ENCODE data around the gene RUNX2. TPM values are rescaled to one million over a fixed set of nuclear protein-coding genes. Genes with fewer than 3 reads are reported as not detected.
A peak's percentile ranks its signal among the peaks of the same experiment; 100 is the strongest.

RUNX2 gene
- polyA plus RNA-seq, 1 donor (not counting 4 experiments of a cell fraction or from before 2014, with no cell fraction given): 1.4 TPM

DNA sequence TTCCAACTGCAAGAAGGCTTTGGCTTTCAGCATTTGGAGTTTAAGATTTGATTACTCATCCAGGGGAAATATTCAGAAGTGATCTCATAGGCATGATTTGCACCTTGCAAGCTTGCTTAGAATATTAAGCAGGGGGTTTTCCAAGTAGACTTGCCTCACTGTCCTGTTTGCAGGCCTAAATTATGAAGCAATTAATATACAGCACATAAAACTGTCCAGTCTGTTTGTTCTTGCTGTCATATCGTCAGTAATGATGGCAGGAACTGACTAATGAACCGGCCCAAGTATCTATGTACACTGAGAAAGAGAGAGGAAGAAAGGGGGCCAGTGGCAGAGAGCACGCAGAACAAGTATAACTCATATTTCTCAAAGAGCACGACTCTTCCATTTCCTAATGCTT lies 262.1 kb downstream of the RUNX2 start:
- no peaks in the 10 kb centered on the region for H3K9me3 ChIP-seq (ENCODE audit: control insufficient read depth, low read depth, low read length)
- no peak overlapping the region for H2AFZ ChIP-seq (ENCODE audit: control insufficient read depth, low read length)
- FAIRE-seq (peak; percentile 80), DNase-seq (ENCODE audit: low read depth, low spot score) (peak; percentile 80)
- peaks cover 54% of the 10 kb centered on the region for H3K4me1 ChIP-seq (ENCODE audit: control insufficient read depth, extremely low read depth, insufficient read depth, low read length)
- no peaks in the 10 kb centered on the region for H4K20me1 ChIP-seq (ENCODE audit: control insufficient read depth, extremely low read depth, insufficient read depth, low read length)
- peak overlapping the region; percentile 74 for H3K9ac ChIP-seq (ENCODE audit: control insufficient read depth, extremely low read depth, insufficient read depth, low read length)
- peak overlapping the region; percentile 45 for H3K4me2 ChIP-seq (ENCODE audit: control insufficient read depth, extremely low read depth, insufficient read depth, low read depth, low read length)
- no peaks in the 10 kb centered on the region for H3K9me1 ChIP-seq (ENCODE audit: control insufficient read depth, extremely low read depth, insufficient read depth, low read length)
- dilution Hi-C loops (cut with MboI; ENCODE audit: extremely low pct_ligation_motif_present, low sequenced_read_pairs): no loop called here
- H3K79me2 ChIP-seq (ENCODE audit: control insufficient read depth, insufficient read depth, low read length): no peaks in the 10 kb centered on the region
- TF ChIP-seq EZH2 (IDR thresholded peaks at IDR 0.05; ENCODE audit: low read length): no peak
- TF ChIP-seq, protein P1, sequence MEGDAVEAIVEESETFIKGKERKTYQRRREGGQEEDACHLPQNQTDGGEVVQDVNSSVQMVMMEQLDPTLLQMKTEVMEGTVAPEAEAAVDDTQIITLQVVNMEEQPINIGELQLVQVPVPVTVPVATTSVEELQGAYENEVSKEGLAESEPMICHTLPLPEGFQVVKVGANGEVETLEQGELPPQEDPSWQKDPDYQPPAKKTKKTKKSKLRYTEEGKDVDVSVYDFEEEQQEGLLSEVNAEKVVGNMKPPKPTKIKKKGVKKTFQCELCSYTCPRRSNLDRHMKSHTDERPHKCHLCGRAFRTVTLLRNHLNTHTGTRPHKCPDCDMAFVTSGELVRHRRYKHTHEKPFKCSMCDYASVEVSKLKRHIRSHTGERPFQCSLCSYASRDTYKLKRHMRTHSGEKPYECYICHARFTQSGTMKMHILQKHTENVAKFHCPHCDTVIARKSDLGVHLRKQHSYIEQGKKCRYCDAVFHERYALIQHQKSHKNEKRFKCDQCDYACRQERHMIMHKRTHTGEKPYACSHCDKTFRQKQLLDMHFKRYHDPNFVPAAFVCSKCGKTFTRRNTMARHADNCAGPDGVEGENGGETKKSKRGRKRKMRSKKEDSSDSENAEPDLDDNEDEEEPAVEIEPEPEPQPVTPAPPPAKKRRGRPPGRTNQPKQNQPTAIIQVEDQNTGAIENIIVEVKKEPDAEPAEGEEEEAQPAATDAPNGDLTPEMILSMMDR (optimal IDR thresholded peaks at IDR 0.05 in 1 of 3, IDR thresholded peaks at IDR 0.05 in 1 of 3, conservative IDR thresholded peaks at IDR 0.05 in 1 of 3; ENCODE audit: extremely low read depth in 1 of 3, insufficient read depth in 2 of 3, low read length in 3 of 3): no peak
- H3K36me3 ChIP-seq (ENCODE audit: control insufficient read depth in 2 of 2, extremely low read depth in 1 of 2, insufficient read depth in 2 of 2, low read length in 2 of 2): no peaks in the 10 kb centered on the region
- no peaks in the 10 kb centered on the region for H3K27me3 ChIP-seq (ENCODE audit: control insufficient read depth, extremely low read depth, insufficient read depth, low read length)
- H3K27ac ChIP-seq (ENCODE audit: control insufficient read depth, insufficient read depth, low read length): peak overlapping the region; percentile 97
- no peak overlapping the region for H3K4me3 ChIP-seq (ENCODE audit: control insufficient read depth in 2 of 3, extremely low read depth in 1 of 3, insufficient read depth in 2 of 3, low read depth in 1 of 3, low read length in 3 of 3)

DNA sequence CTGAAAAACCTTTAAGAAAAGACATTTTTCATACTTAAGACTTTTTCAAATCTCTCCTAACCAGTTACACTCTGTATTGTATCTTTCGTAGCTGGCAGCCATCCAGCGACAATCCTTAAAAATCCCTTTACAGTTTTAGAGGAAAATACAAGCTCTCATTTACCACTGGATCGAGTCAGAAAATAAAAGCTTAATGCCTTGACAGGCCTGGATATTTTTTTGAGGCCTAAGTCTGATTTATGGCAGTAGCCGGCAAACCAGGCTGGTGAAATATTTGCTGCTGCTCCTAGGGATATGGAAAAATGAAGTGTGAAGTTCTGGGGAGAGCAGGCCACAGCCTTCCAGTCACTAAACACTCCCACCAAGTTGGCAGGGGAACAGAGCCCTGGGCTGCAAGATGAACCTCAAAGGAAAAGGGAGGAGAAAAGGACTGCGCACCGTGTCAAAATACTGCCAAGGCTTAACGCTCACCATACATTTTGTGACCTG lies 262.6 kb downstream of the RUNX2 start:
- H3K4me2 ChIP-seq (ENCODE audit: control insufficient read depth, extremely low read depth, insufficient read depth, low read depth, low read length): peak overlapping the region; percentile 45
- H3K9ac ChIP-seq (ENCODE audit: control insufficient read depth, extremely low read depth, insufficient read depth, low read length): peak overlapping the region; percentile 74
- peak overlapping the region; percentile 97 for H3K27ac ChIP-seq (ENCODE audit: control insufficient read depth, insufficient read depth, low read length)
- no peak overlapping the region for H3K4me3 ChIP-seq (ENCODE audit: control insufficient read depth in 2 of 3, extremely low read depth in 1 of 3, insufficient read depth in 2 of 3, low read depth in 1 of 3, low read length in 3 of 3)
- no peak for DNase-seq (ENCODE audit: low read depth, low spot score)
- H3K27me3 ChIP-seq (ENCODE audit: control insufficient read depth, extremely low read depth, insufficient read depth, low read length): no peaks in the 10 kb centered on the region
- H4K20me1 ChIP-seq (ENCODE audit: control insufficient read depth, extremely low read depth, insufficient read depth, low read length): no peaks in the 10 kb centered on the region
- H3K79me2 ChIP-seq (ENCODE audit: control insufficient read depth, insufficient read depth, low read length): no peaks in the 10 kb centered on the region
- no peak for FAIRE-seq
- dilution Hi-C loops (cut with MboI; ENCODE audit: extremely low pct_ligation_motif_present, low sequenced_read_pairs): no loop called here
- H3K36me3 ChIP-seq (ENCODE audit: control insufficient read depth in 2 of 2, extremely low read depth in 1 of 2, insufficient read depth in 2 of 2, low read length in 2 of 2): no peaks in the 10 kb centered on the region
- no peak for TF ChIP-seq EZH2 (IDR thresholded peaks at IDR 0.05; ENCODE audit: low read length)
- TF ChIP-seq, protein P1 (optimal IDR thresholded peaks at IDR 0.05 in 1 of 3, IDR thresholded peaks at IDR 0.05 in 1 of 3, conservative IDR thresholded peaks at IDR 0.05 in 1 of 3; ENCODE audit: extremely low read depth in 1 of 3, insufficient read depth in 2 of 3, low read length in 3 of 3): no peak
- peak overlapping the region; percentile 35 for H2AFZ ChIP-seq (ENCODE audit: control insufficient read depth, low read length)
- no peaks in the 10 kb centered on the region for H3K9me1 ChIP-seq (ENCODE audit: control insufficient read depth, extremely low read depth, insufficient read depth, low read length)
- H3K4me1 ChIP-seq (ENCODE audit: control insufficient read depth, extremely low read depth, insufficient read depth, low read length): peaks cover 54% of the 10 kb centered on the region
- no peaks in the 10 kb centered on the region for H3K9me3 ChIP-seq (ENCODE audit: control insufficient read depth, low read depth, low read length)
